ENCODE results near the gene PPP3CB.

The PPP3CB gene

DNA sequence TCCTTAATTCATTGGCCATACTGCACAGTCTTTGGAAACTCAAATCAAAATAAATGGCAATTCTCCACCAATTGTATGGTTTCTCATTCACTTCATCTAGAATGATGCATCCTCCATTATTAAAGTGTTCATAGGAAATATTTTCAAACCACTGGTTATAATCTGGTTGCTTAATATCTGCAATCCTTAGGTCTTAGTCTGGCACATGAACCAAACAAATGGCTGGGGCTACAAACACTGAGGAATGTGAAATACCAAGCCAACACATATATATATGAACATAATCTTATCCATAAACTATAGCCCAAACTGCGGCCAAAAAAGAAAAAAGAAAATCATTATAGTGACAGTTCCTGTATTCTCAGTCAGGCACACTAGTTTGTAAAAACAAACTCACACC, 56.8 kb downstream of the PPP3CB start:
- Histone ChIP-seq H2BK12ac (ENCODE audit: low read length) (no peak overlapping the region), H3K14ac (ENCODE audit: low read length) (no peak overlapping the region), H3K4me3 (ENCODE audit: low read length in 2 of 2) (no peak overlapping the region), H2BK120ac (ENCODE audit: low read depth, low read length) (no peak overlapping the region), H2BK15ac (ENCODE audit: low read length) (no peak overlapping the region), H3K27ac (replicated peaks; ENCODE audit: low read length) (no peak overlapping the region), H3K79me1 (ENCODE audit: low read depth, low read length) (no peaks in the 10 kb centered on the region), H3K27me3 (ENCODE audit: control insufficient read depth in 3 of 3, insufficient read depth in 3 of 3, low read depth in 1 of 3, low read length in 3 of 3) (no peaks in the 10 kb centered on the region), H4K91ac (ENCODE audit: low read depth, low read length, poor library complexity) (no peak overlapping the region), H3K18ac (ENCODE audit: low read length) (no peak overlapping the region), H3K23ac (ENCODE audit: low read depth, low read length, poor library complexity) (no peak overlapping the region), H4K8ac (ENCODE audit: low read depth, low read length) (no peak overlapping the region), H2BK5ac (ENCODE audit: low read length) (no peak overlapping the region), H2AK5ac (ENCODE audit: low read depth, low read length) (no peak overlapping the region), H3K4me2 (ENCODE audit: insufficient read depth, low read length, poor library complexity, severe bottlenecking) (no peak overlapping the region), H2AFZ (ENCODE audit: low read length) (no peak overlapping the region), H3K9ac (ENCODE audit: low read depth, low read length, poor library complexity) (no peak overlapping the region), H3K4me1 (ENCODE audit: control insufficient read depth in 2 of 2, insufficient read depth in 1 of 2, low read depth in 1 of 2, low read length in 2 of 2) (no peaks in the 10 kb centered on the region), H3K4ac (ENCODE audit: low read length) (no peak overlapping the region), H3K9me3 (replicated peaks in 1 of 2; ENCODE audit: control insufficient read depth in 2 of 2, insufficient read depth in 1 of 2, low read depth in 1 of 2, low read length in 2 of 2) (no peaks in the 10 kb centered on the region), H3K36me3 (replicated peaks in 1 of 2; ENCODE audit: control insufficient read depth in 2 of 2, insufficient read depth in 2 of 2, low read length in 2 of 2) (peaks cover 6 to 76% of the 10 kb centered on the region in 2 donors)
- DNase-seq (ENCODE audit: low spot score), result no peak
- no CpG with 5 or more reads among the region's 1 CpG for WGBS, 2 donors (ENCODE audit: extremely low coverage in 2 of 2, insufficient read length in 2 of 2, insufficient replicate concordance in 1 of 2)

GRCh38 chr10:73433538-73433867, 62.3 kb downstream of the PPP3CB start, which contains the start of gene MSS51:
Gene MSS51 (minus strand): TSS chr10:73433561. CDS start chr10:73428284, 5,277 bp downstream.
- DNase-seq (ENCODE audit: low spot score), result no peak
- H3K27me3 ChIP-seq (ENCODE audit: control insufficient read depth in 3 of 3, insufficient read depth in 3 of 3, low read depth in 1 of 3, low read length in 3 of 3), result no peaks in the 10 kb centered on the region
- no peak within 1 kb of the TSS for H4K91ac ChIP-seq (ENCODE audit: low read depth, low read length, poor library complexity)
- peaks cover 4 to 35% of the 10 kb centered on the region in 2 donors for H3K36me3 ChIP-seq (replicated peaks in 1 of 2; ENCODE audit: control insufficient read depth in 2 of 2, insufficient read depth in 2 of 2, low read length in 2 of 2)
- no peak within 1 kb of the TSS for H3K23ac ChIP-seq (ENCODE audit: low read depth, low read length, poor library complexity)
- H3K9me3 ChIP-seq (replicated peaks in 1 of 2; ENCODE audit: control insufficient read depth in 2 of 2, insufficient read depth in 1 of 2, low read depth in 1 of 2, low read length in 2 of 2), result no peaks in the 10 kb centered on the region
- H3K4me2 ChIP-seq (ENCODE audit: insufficient read depth, low read length, poor library complexity, severe bottlenecking), result no peak within 1 kb of the TSS
- H3K9ac ChIP-seq (ENCODE audit: low read depth, low read length, poor library complexity), result no peak within 1 kb of the TSS
- no peak within 1 kb of the TSS for H2BK15ac ChIP-seq (ENCODE audit: low read length)
- H2AFZ ChIP-seq (ENCODE audit: low read length), result no peak within 1 kb of the TSS
- no peak within 1 kb of the TSS for H3K18ac ChIP-seq (ENCODE audit: low read length)
- no peak within 1 kb of the TSS for H2BK5ac ChIP-seq (ENCODE audit: low read length)
- H2BK12ac ChIP-seq (ENCODE audit: low read length), result no peak within 1 kb of the TSS
- no peak within 1 kb of the TSS for H3K14ac ChIP-seq (ENCODE audit: low read length)
- H3K4me1 ChIP-seq (ENCODE audit: control insufficient read depth in 2 of 2, insufficient read depth in 1 of 2, low read depth in 1 of 2, low read length in 2 of 2), result no peaks in the 10 kb centered on the region
- H4K8ac ChIP-seq (ENCODE audit: low read depth, low read length), result no peak within 1 kb of the TSS
- H3K4me3 ChIP-seq (ENCODE audit: low read length in 2 of 2), result no peak within 1 kb of the TSS
- no peak within 1 kb of the TSS for H2BK120ac ChIP-seq (ENCODE audit: low read depth, low read length)
- no peaks in the 10 kb centered on the region for H3K79me1 ChIP-seq (ENCODE audit: low read depth, low read length)
- no peak within 1 kb of the TSS for H3K4ac ChIP-seq (ENCODE audit: low read length)
- H2AK5ac ChIP-seq (ENCODE audit: low read depth, low read length), result no peak within 1 kb of the TSS
- H3K27ac ChIP-seq (replicated peaks; ENCODE audit: low read length), result no peak within 1 kb of the TSS

- no peaks in the 10 kb centered on the region for H3K79me1 ChIP-seq (ENCODE audit: low read depth, low read length)
- no CpG with 5 or more reads among the region's 2 CpGs for WGBS, 2 donors (ENCODE audit: extremely low coverage in 2 of 2, insufficient read length in 2 of 2, insufficient replicate concordance in 1 of 2)
- H3K9ac ChIP-seq (ENCODE audit: low read depth, low read length, poor library complexity), result no peak overlapping the region
- H3K23ac ChIP-seq (ENCODE audit: low read depth, low read length, poor library complexity), result no peak overlapping the region
- H3K4ac ChIP-seq (ENCODE audit: low read length), result no peak overlapping the region
- no peaks in the 10 kb centered on the region for H3K9me3 ChIP-seq (replicated peaks in 1 of 2; ENCODE audit: control insufficient read depth in 2 of 2, insufficient read depth in 1 of 2, low read depth in 1 of 2, low read length in 2 of 2)
- H3K27ac ChIP-seq (replicated peaks; ENCODE audit: low read length), result no peak overlapping the region
- H2AFZ ChIP-seq (ENCODE audit: low read length), result no peak overlapping the region
- no peak overlapping the region for H4K8ac ChIP-seq (ENCODE audit: low read depth, low read length)
- H2AK5ac ChIP-seq (ENCODE audit: low read depth, low read length), result no peak overlapping the region
- no peaks in the 10 kb centered on the region for H3K4me1 ChIP-seq (ENCODE audit: control insufficient read depth in 2 of 2, insufficient read depth in 1 of 2, low read depth in 1 of 2, low read length in 2 of 2)
- no peak overlapping the region for H3K18ac ChIP-seq (ENCODE audit: low read length)
- H3K14ac ChIP-seq (ENCODE audit: low read length), result no peak overlapping the region
- peaks cover 2 to 35% of the 10 kb centered on the region in 2 donors for H3K36me3 ChIP-seq (replicated peaks in 1 of 2; ENCODE audit: control insufficient read depth in 2 of 2, insufficient read depth in 2 of 2, low read length in 2 of 2)
- H2BK120ac ChIP-seq (ENCODE audit: low read depth, low read length), result no peak overlapping the region
- no peak overlapping the region for H3K4me2 ChIP-seq (ENCODE audit: insufficient read depth, low read length, poor library complexity, severe bottlenecking)
- no peaks in the 10 kb centered on the region for H3K27me3 ChIP-seq (ENCODE audit: control insufficient read depth in 3 of 3, insufficient read depth in 3 of 3, low read depth in 1 of 3, low read length in 3 of 3)
- no peak overlapping the region for H2BK15ac ChIP-seq (ENCODE audit: low read length)
- no peak overlapping the region for H2BK5ac ChIP-seq (ENCODE audit: low read length)
- no peak overlapping the region for H2BK12ac ChIP-seq (ENCODE audit: low read length)
- no peak overlapping the region for H4K91ac ChIP-seq (ENCODE audit: low read depth, low read length, poor library complexity)
- H3K4me3 ChIP-seq (ENCODE audit: low read length in 2 of 2), result no peak overlapping the region
- DNase-seq (ENCODE audit: low spot score), result no peak
These were observed 62.9 kb downstream of the PPP3CB start for GRCh38 chr10:73432646-73433537.

DNA sequence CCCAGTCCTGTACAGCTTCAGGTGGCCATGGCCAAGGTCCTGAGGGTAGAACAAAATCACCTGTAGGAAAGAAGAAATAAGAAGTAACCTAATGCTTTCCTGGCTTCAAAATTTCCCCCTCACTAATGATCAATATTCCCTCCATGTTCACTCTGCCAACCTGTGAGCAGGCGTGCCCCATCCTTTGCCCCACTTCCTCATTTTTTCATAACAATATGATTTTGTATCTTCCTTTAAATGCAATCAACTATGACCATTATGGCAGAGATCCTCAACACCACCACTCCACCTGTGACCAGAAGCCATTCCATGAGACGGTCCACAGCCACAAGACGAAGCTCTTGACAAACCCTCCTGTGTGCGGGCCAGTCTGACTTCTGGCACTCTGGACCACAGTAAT, 69.5 kb downstream of the PPP3CB start:
- no peak overlapping the region for H4K91ac ChIP-seq (ENCODE audit: low read depth, low read length, poor library complexity)
- H3K79me1 ChIP-seq (ENCODE audit: low read depth, low read length), result no peaks in the 10 kb centered on the region
- H2AFZ ChIP-seq (ENCODE audit: low read length), result no peak overlapping the region
- no peak overlapping the region for H3K14ac ChIP-seq (ENCODE audit: low read length)
- no peaks in the 10 kb centered on the region for H3K9me3 ChIP-seq (replicated peaks in 1 of 2; ENCODE audit: control insufficient read depth in 2 of 2, insufficient read depth in 1 of 2, low read depth in 1 of 2, low read length in 2 of 2)
- no peak overlapping the region for H2BK12ac ChIP-seq (ENCODE audit: low read length)
- H2BK5ac ChIP-seq (ENCODE audit: low read length), result no peak overlapping the region
- no peak overlapping the region for H3K27ac ChIP-seq (replicated peaks; ENCODE audit: low read length)
- no peak overlapping the region for H4K8ac ChIP-seq (ENCODE audit: low read depth, low read length)
- no CpG with 5 or more reads among the region's 4 CpGs for WGBS, 2 donors (ENCODE audit: extremely low coverage in 2 of 2, insufficient read length in 2 of 2, insufficient replicate concordance in 1 of 2)
- H2BK15ac ChIP-seq (ENCODE audit: low read length), result no peak overlapping the region
- peaks cover 6 to 66% of the 10 kb centered on the region in 2 donors for H3K36me3 ChIP-seq (replicated peaks in 1 of 2; ENCODE audit: control insufficient read depth in 2 of 2, insufficient read depth in 2 of 2, low read length in 2 of 2)
- no peak overlapping the region for H3K4me2 ChIP-seq (ENCODE audit: insufficient read depth, low read length, poor library complexity, severe bottlenecking)
- H3K27me3 ChIP-seq (ENCODE audit: control insufficient read depth in 3 of 3, insufficient read depth in 3 of 3, low read depth in 1 of 3, low read length in 3 of 3), result no peaks in the 10 kb centered on the region
- no peak overlapping the region for H3K9ac ChIP-seq (ENCODE audit: low read depth, low read length, poor library complexity)
- H2BK120ac ChIP-seq (ENCODE audit: low read depth, low read length), result no peak overlapping the region
- H3K4me1 ChIP-seq (ENCODE audit: control insufficient read depth in 2 of 2, insufficient read depth in 1 of 2, low read depth in 1 of 2, low read length in 2 of 2), result no peaks in the 10 kb centered on the region
- no peak for DNase-seq (ENCODE audit: low spot score)
- no peak overlapping the region for H2AK5ac ChIP-seq (ENCODE audit: low read depth, low read length)
- H3K4ac ChIP-seq (ENCODE audit: low read length), result no peak overlapping the region
- no peak overlapping the region for H3K23ac ChIP-seq (ENCODE audit: low read depth, low read length, poor library complexity)
- no peak overlapping the region for H3K18ac ChIP-seq (ENCODE audit: low read length)
- H3K4me3 ChIP-seq (ENCODE audit: low read length in 2 of 2), result no peak overlapping the region

Data from neuronal stem cell (in vitro differentiated cells).